ENCODE results near the gene ATG13. TPM values are rescaled to one million over a fixed set of nuclear protein-coding genes. Genes with fewer than 3 reads are reported as not detected.

ATG13 gene
- total RNA-seq, 1 experiment from 2014 or later, result 69.2 TPM

DNA sequence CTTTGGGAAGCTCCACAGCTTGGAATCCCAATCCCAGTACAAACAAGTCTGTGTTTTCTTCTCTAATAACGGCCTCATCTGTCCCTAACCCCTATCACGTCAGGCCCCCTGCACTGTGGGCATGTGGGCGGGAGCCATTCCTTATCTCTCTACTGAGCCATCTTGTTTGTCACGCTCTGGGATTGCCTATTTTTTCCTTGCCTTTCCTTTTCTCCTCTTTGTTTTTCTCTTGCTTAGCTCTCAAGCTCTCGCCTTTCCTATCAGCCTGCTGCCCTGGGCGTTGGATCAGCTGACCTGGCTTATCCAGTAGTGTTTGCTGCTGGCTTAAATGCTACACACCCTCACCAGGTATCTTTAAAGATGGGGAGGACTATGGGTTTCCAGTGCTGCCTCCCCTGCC lies 47.3 kb downstream of the ATG13 start:
- ATAC-seq, result no peak

GRCh38 chr11:46665356-46665755 lies 48.0 kb downstream of the ATG13 start:
- no peak overlapping the region for H3K27ac ChIP-seq (ENCODE audit: low read depth, low read length)
- no peaks in the 10 kb centered on the region for H4K20me1 ChIP-seq (ENCODE audit: insufficient read depth)
- no peak overlapping the region for H3K4me2 ChIP-seq (ENCODE audit: low read length)
- H3K9me3 ChIP-seq (ENCODE audit: control insufficient read depth in 1 of 2, insufficient read depth in 1 of 2, low read depth in 1 of 2, low read length in 2 of 2), result no peaks in the 10 kb centered on the region
- intact Hi-C loops (cut with micrococcal nuclease), result loop anchor here (5.0 kb wide), 1 partner anchor 137 kb away; no protein-coding TSS in a partner anchor
- ChIA-PET POLR2A (no interaction called here), CTCF (no interaction called here), RAD21 (ENCODE audit: low non-redundant PET in 1 of 2, low total read pairs in 2 of 2, uncharacterized antibody in 2 of 2, unreplicated experiment in 2 of 2) (no interaction called here)
- no peak overlapping the region for H2AFZ ChIP-seq (ENCODE audit: low read depth, low read length, poor library complexity, severe bottlenecking)
- no peaks in the 10 kb centered on the region for H3K27me3 ChIP-seq (ENCODE audit: insufficient read depth, low read length)
- no TSS peak for BruUV-seq (replicated peaks)
- no peak for DNase-seq (ENCODE audit: low read depth, low spot score)
- no peak for TF ChIP-seq SP1 (IDR thresholded peaks at IDR 0.05; ENCODE audit: low read depth)
- no peak for TF ChIP-seq EGR1 (IDR thresholded peaks at IDR 0.05; ENCODE audit: low read depth)
- TF ChIP-seq, protein P1, sequence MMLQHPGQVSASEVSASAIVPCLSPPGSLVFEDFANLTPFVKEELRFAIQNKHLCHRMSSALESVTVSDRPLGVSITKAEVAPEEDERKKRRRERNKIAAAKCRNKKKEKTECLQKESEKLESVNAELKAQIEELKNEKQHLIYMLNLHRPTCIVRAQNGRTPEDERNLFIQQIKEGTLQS (IDR thresholded peaks at IDR 0.05), result no peak
- no peak for TF ChIP-seq EZH2 (IDR thresholded peaks at IDR 0.05)
- no peak for TF ChIP-seq SIN3A (IDR thresholded peaks at IDR 0.05; ENCODE audit: low read depth)
- no peak for TF ChIP-seq ZNF274 (IDR thresholded peaks at IDR 0.05; ENCODE audit: low read depth, low read length)
- TF ChIP-seq, protein P2, sequence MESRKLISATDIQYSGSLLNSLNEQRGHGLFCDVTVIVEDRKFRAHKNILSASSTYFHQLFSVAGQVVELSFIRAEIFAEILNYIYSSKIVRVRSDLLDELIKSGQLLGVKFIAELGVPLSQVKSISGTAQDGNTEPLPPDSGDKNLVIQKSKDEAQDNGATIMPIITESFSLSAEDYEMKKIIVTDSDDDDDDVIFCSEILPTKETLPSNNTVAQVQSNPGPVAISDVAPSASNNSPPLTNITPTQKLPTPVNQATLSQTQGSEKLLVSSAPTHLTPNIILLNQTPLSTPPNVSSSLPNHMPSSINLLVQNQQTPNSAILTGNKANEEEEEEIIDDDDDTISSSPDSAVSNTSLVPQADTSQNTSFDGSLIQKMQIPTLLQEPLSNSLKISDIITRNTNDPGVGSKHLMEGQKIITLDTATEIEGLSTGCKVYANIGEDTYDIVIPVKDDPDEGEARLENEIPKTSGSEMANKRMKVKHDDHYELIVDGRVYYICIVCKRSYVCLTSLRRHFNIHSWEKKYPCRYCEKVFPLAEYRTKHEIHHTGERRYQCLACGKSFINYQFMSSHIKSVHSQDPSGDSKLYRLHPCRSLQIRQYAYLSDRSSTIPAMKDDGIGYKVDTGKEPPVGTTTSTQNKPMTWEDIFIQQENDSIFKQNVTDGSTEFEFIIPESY (IDR thresholded peaks at IDR 0.05; ENCODE audit: extremely low read depth, insufficient replicate concordance, low read length), result no peak
- TF ChIP-seq FOSL1 (IDR thresholded peaks at IDR 0.05; ENCODE audit: low read depth), result no peak
- no peak for TF ChIP-seq EZH2phosphoT487 (IDR thresholded peaks at IDR 0.05; ENCODE audit: borderline replicate concordance)
- TF ChIP-seq JUND (IDR thresholded peaks at IDR 0.05), result no peak
- TF ChIP-seq RAD21 (IDR thresholded peaks at IDR 0.05; ENCODE audit: low read depth), result no peak
- no peak for TF ChIP-seq ELF1 (IDR thresholded peaks at IDR 0.05; ENCODE audit: borderline replicate concordance, low read depth)
- no peak for TF ChIP-seq TCF7L2 (IDR thresholded peaks at IDR 0.05; ENCODE audit: borderline replicate concordance, extremely low read depth, insufficient read depth, insufficient read length)
- TF ChIP-seq MAX (IDR thresholded peaks at IDR 0.05), result no peak
- no peak for TF ChIP-seq CBX3 (IDR thresholded peaks at IDR 0.05; ENCODE audit: low read depth)
- ATAC-seq, result no peak
- no peaks in the 10 kb centered on the region for H3K79me2 ChIP-seq (ENCODE audit: insufficient read depth, low read length)
- no peaks in the 10 kb centered on the region for H3K9me2 ChIP-seq (ENCODE audit: insufficient read depth)
- H3K9ac ChIP-seq (ENCODE audit: low read length), result no peak overlapping the region
- H3K36me3 ChIP-seq (ENCODE audit: control insufficient read depth in 1 of 2, insufficient read depth in 2 of 2, low read length in 2 of 2), result peaks cover 12 to 14% of the 10 kb centered on the region in 2 experiments; a peak in 3 of 4 replicates
- no peak overlapping the region for H3K4me3 ChIP-seq (replicated peaks in 1 of 2; ENCODE audit: low read depth in 1 of 2, low read length in 2 of 2)
- no peaks in the 10 kb centered on the region for H3K4me1 ChIP-seq (ENCODE audit: control insufficient read depth in 1 of 2, insufficient read depth in 2 of 2, low read length in 2 of 2)

More for the DNA sequence above, 47.3 kb downstream of the ATG13 start:
- BruUV-seq (replicated peaks), result no TSS peak
- TF ChIP-seq POLR2AphosphoS5 (IDR thresholded peaks at IDR 0.05; ENCODE audit: low read depth, low read length) (no peak), SRF (IDR thresholded peaks at IDR 0.05; ENCODE audit: low read depth) (no peak), TCF7L2 (IDR thresholded peaks at IDR 0.05; ENCODE audit: borderline replicate concordance, extremely low read depth, insufficient read depth, insufficient read length) (no peak)
- no peak overlapping the region for H3K9ac ChIP-seq (ENCODE audit: low read length)
- H3K9me3 ChIP-seq (ENCODE audit: control insufficient read depth in 1 of 2, insufficient read depth in 1 of 2, low read depth in 1 of 2, low read length in 2 of 2), result no peaks in the 10 kb centered on the region
- RAD21 ChIA-PET (ENCODE audit: low non-redundant PET in 1 of 2, low total read pairs in 2 of 2, uncharacterized antibody in 2 of 2, unreplicated experiment in 2 of 2), result no interaction called here
- no peaks in the 10 kb centered on the region for H3K27me3 ChIP-seq (ENCODE audit: insufficient read depth, low read length)
- H3K36me3 ChIP-seq (ENCODE audit: control insufficient read depth in 1 of 2, insufficient read depth in 2 of 2, low read length in 2 of 2), result peaks cover 9 to 14% of the 10 kb centered on the region in 2 experiments; a peak in 3 of 4 replicates
- no peak overlapping the region for H3K4me3 ChIP-seq (replicated peaks in 1 of 2; ENCODE audit: low read depth in 1 of 2, low read length in 2 of 2)
- intact Hi-C loops (cut with micrococcal nuclease), result loop anchor here (5.0 kb wide), 1 partner anchor 138 kb away; no protein-coding TSS in a partner anchor
- H3K9me2 ChIP-seq (ENCODE audit: insufficient read depth), result no peaks in the 10 kb centered on the region
- H3K4me2 ChIP-seq (ENCODE audit: low read length), result no peak overlapping the region
- POLR2A ChIA-PET, result no interaction called here
- no peak overlapping the region for H3K27ac ChIP-seq (ENCODE audit: low read depth, low read length)
- no peak overlapping the region for H2AFZ ChIP-seq (ENCODE audit: low read depth, low read length, poor library complexity, severe bottlenecking)
- no peak for DNase-seq (ENCODE audit: low read depth, low spot score)
- CTCF ChIA-PET, result no interaction called here
- no peaks in the 10 kb centered on the region for H3K4me1 ChIP-seq (ENCODE audit: control insufficient read depth in 1 of 2, insufficient read depth in 2 of 2, low read length in 2 of 2)
- H4K20me1 ChIP-seq (ENCODE audit: insufficient read depth), result no peaks in the 10 kb centered on the region
- H3K79me2 ChIP-seq (ENCODE audit: insufficient read depth, low read length), result no peaks in the 10 kb centered on the region
